Mesendoderm (in vitro differentiated cells): ENCODE data around the gene STIMATE.

Experiments used
- DNase-seq: peaks from one replicate; pipeline ENCODE4 v3.0.0; 2013
- H2AK5ac ChIP-seq: 2 replicates; pipeline ENCODE4 v1.6.1; 2013; ENCODE audit warnings: low read length, inconsistent platforms
- H2BK120ac ChIP-seq: 2 replicates; pipeline ENCODE4 v1.6.1; 2013; ENCODE audit warnings: low read depth, mild to moderate bottlenecking, low read length, moderate library complexity, mixed read lengths
- H2BK15ac ChIP-seq: replicated peaks from 2 replicates; pipeline ENCODE4 v1.6.1; 2013; ENCODE audit warnings: low read depth, mild to moderate bottlenecking, moderate library complexity
- H2BK5ac ChIP-seq: 2 replicates; pipeline ENCODE4 v1.6.1; 2013; ENCODE audit warnings: low read length, inconsistent platforms
- H3K18ac ChIP-seq: 2 replicates; pipeline ENCODE4 v1.6.1; 2013; ENCODE audit warnings: mild to moderate bottlenecking, low read length, mixed read lengths
- H3K23ac ChIP-seq: one replicate; pipeline ENCODE4 v1.6.1; 2013; ENCODE audit warnings: low read length
- H3K27ac ChIP-seq: 2 replicates; pipeline ENCODE4 v1.5.1; 2013; ENCODE audit warnings: low read depth, mild to moderate bottlenecking, inconsistent platforms, low read length, moderate library complexity
- H3K27me3 ChIP-seq: 2 replicates; pipeline ENCODE4 v1.6.1; 2013; ENCODE audit warnings: low read length, control low read depth, mild to moderate bottlenecking, inconsistent platforms; ENCODE audit not compliant: insufficient read depth, poor library complexity
- H3K36me3 ChIP-seq: 2 replicates; pipeline ENCODE4 v1.6.1; 2013; ENCODE audit warnings: low read length, inconsistent platforms; ENCODE audit not compliant: control insufficient read depth, insufficient read depth
- H3K4ac ChIP-seq: one replicate; pipeline ENCODE4 v1.6.1; 2013; ENCODE audit warnings: low read depth, mild to moderate bottlenecking, low read length, moderate library complexity
- H3K4me1 ChIP-seq: 2 replicates; pipeline ENCODE4 v1.6.1; 2013; ENCODE audit warnings: low read depth, low read length, inconsistent platforms; ENCODE audit not compliant: control insufficient read depth
- H3K4me2 ChIP-seq: 2 replicates; pipeline ENCODE4 v1.6.1; 2013; ENCODE audit warnings: low read length
- H3K4me3 ChIP-seq: 2 replicates; pipeline ENCODE4 v1.5.1; 2013; ENCODE audit warnings: mild to moderate bottlenecking, low read length
- H3K56ac ChIP-seq: one replicate; pipeline ENCODE4 v1.6.1; 2013; ENCODE audit warnings: low read length
- H3K79me1 ChIP-seq: 2 replicates; pipeline ENCODE4 v1.6.1; 2013; ENCODE audit warnings: low read length, inconsistent platforms
- H3K79me2 ChIP-seq: 2 replicates; pipeline ENCODE4 v1.6.1; 2013; ENCODE audit warnings: mild to moderate bottlenecking, low read length; ENCODE audit not compliant: control insufficient read depth, insufficient read depth
- H3K9ac ChIP-seq: 2 replicates; pipeline ENCODE4 v1.6.1; 2013; ENCODE audit warnings: low read length, inconsistent platforms
- H4K5ac ChIP-seq: one replicate; pipeline ENCODE4 v1.6.1; 2013; ENCODE audit warnings: low read length
- H4K8ac ChIP-seq: one replicate; pipeline ENCODE4 v1.6.1; 2013; ENCODE audit warnings: low read depth, mild to moderate bottlenecking, control low read depth, low read length, moderate library complexity
- WGBS: extraction: QIAGEN DNeasy Blood & Tissue Kit; methylation state at CpG from one replicate; pipeline ENCODE4 v1.1.7; 2013; ENCODE audit warnings: low lambda C conversion rate, missing lambda C conversion rate; ENCODE audit not compliant: insufficient coverage; ENCODE audit errors: extremely low coverage; 5-methylcytosine and 5-hydroxymethylcytosine counted together

STIMATE gene

DNA sequence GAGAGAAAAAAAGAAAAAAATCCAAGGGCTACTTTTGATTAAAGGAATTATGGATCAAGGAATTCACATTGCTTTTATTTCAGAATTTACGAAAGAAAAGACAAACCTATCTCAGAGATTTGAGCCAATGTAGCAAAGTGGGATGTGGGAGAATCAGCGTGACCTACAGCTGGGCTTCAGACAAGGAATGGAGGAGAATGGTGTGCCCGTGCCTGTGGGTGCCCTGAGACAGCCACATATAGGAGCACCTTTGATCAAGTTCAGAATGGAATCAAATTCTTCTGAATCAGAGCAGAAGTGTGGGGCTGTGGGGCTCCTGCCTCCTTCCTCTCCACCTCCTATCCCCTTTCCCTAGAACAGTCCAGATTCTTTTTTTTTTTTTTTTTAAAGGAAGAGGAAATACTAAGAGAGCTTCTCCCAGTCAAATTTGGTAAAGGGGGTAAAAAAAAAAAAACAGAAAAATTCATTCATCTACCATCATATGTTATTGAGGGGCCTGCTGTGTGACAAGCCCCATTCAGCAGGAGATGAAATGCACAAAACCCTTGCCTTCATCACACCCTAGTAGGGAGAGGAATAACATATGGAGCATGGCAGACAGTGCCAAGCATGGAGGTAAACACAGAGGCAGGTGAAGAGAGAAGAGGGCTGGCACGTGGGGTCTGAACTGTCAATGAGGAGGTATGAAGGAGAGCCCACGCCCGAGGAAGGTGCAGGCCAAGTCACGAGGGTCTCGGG, 37.5 kb downstream of the STIMATE start:
- no peak for DNase-seq
- Histone ChIP-seq H2AK5ac (no peak overlapping the region), H4K8ac (no peak overlapping the region), H3K27me3 (no peaks in the 10 kb centered on the region), H3K4ac (no peak overlapping the region), H3K23ac (no peak overlapping the region), H3K4me1 (no peaks in the 10 kb centered on the region), H3K56ac (no peak overlapping the region), H2BK120ac (no peak overlapping the region), H2BK5ac (no peak overlapping the region), H3K4me3 (no peak overlapping the region), H3K4me2 (no peak overlapping the region), H3K18ac (no peak overlapping the region), H3K36me3 (no peaks in the 10 kb centered on the region), H3K79me1 (no peaks in the 10 kb centered on the region), H3K9ac (no peak overlapping the region), H3K27ac (no peak overlapping the region), H4K5ac (no peak overlapping the region), H3K79me2 (no peaks in the 10 kb centered on the region), H2BK15ac (no peak overlapping the region)
- WGBS: no CpG with 5 or more reads among the region's 8 CpGs

- H3K4me2 ChIP-seq: no peak overlapping the region
- H2BK15ac ChIP-seq: no peak overlapping the region
- no peaks in the 10 kb centered on the region for H3K79me1 ChIP-seq
- no peak overlapping the region for H3K18ac ChIP-seq
- H3K9ac ChIP-seq: no peak overlapping the region
- H3K23ac ChIP-seq: no peak overlapping the region
- H4K8ac ChIP-seq: no peak overlapping the region
- H3K4me1 ChIP-seq: no peaks in the 10 kb centered on the region
- H2BK5ac ChIP-seq: no peak overlapping the region
- H2AK5ac ChIP-seq: no peak overlapping the region
- no peaks in the 10 kb centered on the region for H3K79me2 ChIP-seq
- H3K27me3 ChIP-seq: no peaks in the 10 kb centered on the region
- no peak overlapping the region for H4K5ac ChIP-seq
- no peak overlapping the region for H3K56ac ChIP-seq
- no peak overlapping the region for H2BK120ac ChIP-seq
- H3K4me3 ChIP-seq: no peak overlapping the region
- no peaks in the 10 kb centered on the region for H3K36me3 ChIP-seq
- DNase-seq: no peak
- no CpG with 5 or more reads among the region's 5 CpGs for WGBS
- no peak overlapping the region for H3K4ac ChIP-seq
- H3K27ac ChIP-seq: no peak overlapping the region
Observed at GRCh38 chr3:52857864-52858263, 39.5 kb downstream of the STIMATE start.

DNA sequence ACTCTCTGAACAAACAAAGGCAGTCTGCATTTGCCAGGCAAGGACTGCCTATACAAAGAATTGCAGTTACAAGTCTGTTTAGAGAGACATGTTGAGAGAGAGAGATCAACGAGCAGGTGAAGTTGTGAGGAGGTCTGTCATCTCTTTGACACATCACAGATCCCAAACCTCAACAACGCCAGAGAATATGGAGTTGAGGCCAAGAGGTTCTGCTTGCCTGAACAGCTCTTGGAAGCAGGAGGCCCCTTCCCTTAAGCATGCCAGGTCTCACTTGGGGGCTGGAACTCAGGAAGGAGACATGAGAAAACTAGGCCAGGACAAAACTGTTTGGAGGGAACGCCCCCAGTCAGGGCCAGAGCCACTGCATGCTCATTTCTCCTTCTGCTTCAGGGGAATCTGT, 40.2 kb downstream of the STIMATE start:
- Histone ChIP-seq H3K4me3 (no peak overlapping the region), H3K56ac (no peak overlapping the region), H3K79me2 (no peaks in the 10 kb centered on the region), H3K23ac (no peak overlapping the region), H3K27me3 (no peaks in the 10 kb centered on the region), H4K5ac (no peak overlapping the region), H3K4ac (no peak overlapping the region), H3K79me1 (no peaks in the 10 kb centered on the region), H3K9ac (no peak overlapping the region), H2BK120ac (no peak overlapping the region), H3K27ac (no peak overlapping the region), H3K36me3 (no peaks in the 10 kb centered on the region), H3K4me2 (no peak overlapping the region), H2BK5ac (no peak overlapping the region), H4K8ac (no peak overlapping the region), H3K4me1 (no peaks in the 10 kb centered on the region), H3K18ac (no peak overlapping the region), H2BK15ac (no peak overlapping the region), H2AK5ac (no peak overlapping the region)
- no CpG with 5 or more reads among the region's 3 CpGs for WGBS
- no peak for DNase-seq

DNA sequence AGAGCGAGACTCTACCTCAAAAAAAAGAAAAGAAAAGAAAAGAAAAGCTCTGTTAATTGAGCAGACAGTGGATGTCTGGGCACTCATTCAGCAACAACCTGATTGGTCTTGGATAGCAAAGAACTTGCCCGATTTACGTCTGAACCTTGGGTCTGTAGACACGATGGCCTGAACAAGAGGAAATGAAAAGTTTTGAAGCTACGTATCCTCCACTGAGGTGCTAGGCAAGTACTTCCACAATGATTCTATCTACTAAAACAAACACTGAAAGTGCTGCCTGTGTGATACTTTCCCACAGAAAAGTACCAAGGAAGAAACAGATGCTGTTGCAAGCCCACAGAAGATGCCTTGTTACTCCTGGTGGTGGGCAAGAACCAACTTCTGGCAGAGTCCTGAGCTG, 40.7 kb downstream of the STIMATE start:
- Histone ChIP-seq H3K36me3 (no peaks in the 10 kb centered on the region), H3K18ac (no peak overlapping the region), H2BK120ac (no peak overlapping the region), H3K27ac (no peak overlapping the region), H3K4ac (no peak overlapping the region), H2BK5ac (no peak overlapping the region), H2BK15ac (no peak overlapping the region), H3K79me2 (no peaks in the 10 kb centered on the region), H3K56ac (no peak overlapping the region), H3K4me3 (no peak overlapping the region), H4K5ac (no peak overlapping the region), H3K9ac (no peak overlapping the region), H4K8ac (no peak overlapping the region), H3K4me2 (no peak overlapping the region), H3K27me3 (no peaks in the 10 kb centered on the region), H3K79me1 (no peaks in the 10 kb centered on the region), H3K23ac (no peak overlapping the region), H2AK5ac (no peak overlapping the region), H3K4me1 (no peaks in the 10 kb centered on the region)
- DNase-seq: no peak
- WGBS: no CpG with 5 or more reads among the region's 5 CpGs

DNA sequence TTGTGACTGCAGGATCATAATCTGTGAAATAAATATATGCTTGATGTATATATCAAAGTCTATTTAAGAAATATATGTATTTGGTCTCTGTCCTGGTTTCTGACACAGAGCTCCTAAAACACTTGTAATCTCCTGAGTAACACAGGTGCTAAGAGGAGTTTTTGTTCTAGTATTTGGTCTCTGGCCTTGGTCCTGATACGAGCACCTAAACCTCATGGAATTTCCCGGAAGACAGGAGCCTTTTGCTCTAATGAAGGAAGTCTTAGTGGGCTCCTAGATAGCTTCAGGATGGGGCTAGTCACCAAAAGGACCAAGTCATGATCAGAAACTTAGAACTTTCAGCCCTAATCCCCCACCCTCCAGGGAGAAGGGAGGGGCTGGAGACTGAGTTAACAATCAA, 43.3 kb downstream of the STIMATE start:
- no peak overlapping the region for H3K4ac ChIP-seq
- no peaks in the 10 kb centered on the region for H3K79me2 ChIP-seq
- peak; percentile 44 for DNase-seq
- H3K4me1 ChIP-seq: no peaks in the 10 kb centered on the region
- no peak overlapping the region for H3K23ac ChIP-seq
- no peak overlapping the region for H4K5ac ChIP-seq
- H3K9ac ChIP-seq: no peak overlapping the region
- no peak overlapping the region for H3K4me3 ChIP-seq
- no peaks in the 10 kb centered on the region for H3K27me3 ChIP-seq
- no peak overlapping the region for H3K4me2 ChIP-seq
- no peak overlapping the region for H3K27ac ChIP-seq
- H3K79me1 ChIP-seq: no peaks in the 10 kb centered on the region
- no peak overlapping the region for H3K18ac ChIP-seq
- no peak overlapping the region for H3K56ac ChIP-seq
- no peak overlapping the region for H2BK15ac ChIP-seq
- no peak overlapping the region for H2BK120ac ChIP-seq
- H2BK5ac ChIP-seq: no peak overlapping the region
- whole genome bisulfite sequencing: no CpG with 5 or more reads among the region's 2 CpGs
- no peaks in the 10 kb centered on the region for H3K36me3 ChIP-seq
- H4K8ac ChIP-seq: no peak overlapping the region
- H2AK5ac ChIP-seq: no peak overlapping the region

GRCh38 chr3:52852419-52852818, 44.9 kb downstream of the STIMATE start:
- Histone ChIP-seq H4K5ac (no peak overlapping the region), H2BK15ac (no peak overlapping the region), H3K27ac (no peak overlapping the region), H2AK5ac (no peak overlapping the region), H3K56ac (no peak overlapping the region), H3K36me3 (no peaks in the 10 kb centered on the region), H3K4me2 (no peak overlapping the region), H3K18ac (no peak overlapping the region), H3K23ac (no peak overlapping the region), H3K9ac (no peak overlapping the region), H3K4me1 (no peaks in the 10 kb centered on the region), H2BK5ac (no peak overlapping the region), H3K27me3 (no peaks in the 10 kb centered on the region), H3K79me2 (no peaks in the 10 kb centered on the region), H3K4me3 (no peak overlapping the region), H3K79me1 (no peaks in the 10 kb centered on the region), H4K8ac (no peak overlapping the region), H2BK120ac (no peak overlapping the region), H3K4ac (no peak overlapping the region)
- no CpG with 5 or more reads among the region's 2 CpGs for WGBS
- DNase-seq: no peak
